ENCODE data around the gene ALDH1B1. TPM values are rescaled to one million over a fixed set of nuclear protein-coding genes. Genes with fewer than 3 reads are reported as not detected.

ALDH1B1 gene
- total RNA-seq = 10 to 100 TPM; 14.1 to 17.9 TPM

- CTCF ChIA-PET = interaction anchor here (0.6 to 1.3 kb wide), 3 partner anchors 12 to 275 kb away, joined by 3 to 4 read pairs (median 3); no protein-coding TSS in a partner anchor
- Mint-ChIP-seq H3K9me3 (peaks cover 5% of the 10 kb centered on the region), H3K4me1 (ENCODE audit: low read depth) (peaks cover 13% of the 10 kb centered on the region), H3K4me3 (peak within 1 kb of the TSS; percentile 89), H3K27me3 (ENCODE audit: low read depth) (peaks cover 9% of the 10 kb centered on the region), H3K27ac (peak within 1 kb of the TSS; percentile 30), H3K36me3 (ENCODE audit: low read depth) (peaks cover 30% of the 10 kb centered on the region)
- intact Hi-C loops (cut with micrococcal nuclease) = loop anchor here (5.0 kb wide), 1 partner anchor 490 kb away; the partner anchor contains the start of gene SLC25A51
- peak; percentile 66 for DNase-seq
Observed at GRCh38 chr9:38392235-38393127, at the start of gene ALDH1B1. Gene ALDH1B1, plus strand, starts transcription at chr9:38392702. Its CDS starts 3,047 bp downstream, at chr9:38395749.

GRCh38 chr9:38343037-38343436, 49.5 kb upstream of the ALDH1B1 start:
- H3K9me3 Mint-ChIP-seq = no peaks in the 10 kb centered on the region
- CTCF ChIA-PET = no interaction called here
- H3K4me1 Mint-ChIP-seq (ENCODE audit: low read depth) = no peaks in the 10 kb centered on the region
- no peaks in the 10 kb centered on the region for H3K36me3 Mint-ChIP-seq (ENCODE audit: low read depth)
- intact Hi-C loops (cut with micrococcal nuclease) = no loop called here
- no peaks in the 10 kb centered on the region for H3K27me3 Mint-ChIP-seq (ENCODE audit: low read depth)
- DNase-seq = no peak
- no peak overlapping the region for H3K4me3 Mint-ChIP-seq
- no peak overlapping the region for H3K27ac Mint-ChIP-seq

GRCh38 chr9:38343552-38343951, 49.0 kb upstream of the ALDH1B1 start:
- H3K27ac Mint-ChIP-seq = no peak overlapping the region
- H3K36me3 Mint-ChIP-seq (ENCODE audit: low read depth) = no peaks in the 10 kb centered on the region
- H3K27me3 Mint-ChIP-seq (ENCODE audit: low read depth) = no peaks in the 10 kb centered on the region
- DNase-seq = no peak
- CTCF ChIA-PET = no interaction called here
- intact Hi-C loops (cut with micrococcal nuclease) = no loop called here
- no peaks in the 10 kb centered on the region for H3K9me3 Mint-ChIP-seq
- H3K4me3 Mint-ChIP-seq = no peak overlapping the region
- no peaks in the 10 kb centered on the region for H3K4me1 Mint-ChIP-seq (ENCODE audit: low read depth)

GRCh38 chr9:38344566-38345324, 47.8 kb upstream of the ALDH1B1 start:
- no peaks in the 10 kb centered on the region for H3K9me3 Mint-ChIP-seq
- H3K27ac Mint-ChIP-seq = no peak overlapping the region

GRCh38 chr9:38345851-38346755, 46.4 kb upstream of the ALDH1B1 start:
- CTCF ChIA-PET = no interaction called here
- no peaks in the 10 kb centered on the region for H3K4me1 Mint-ChIP-seq (ENCODE audit: low read depth)
- H3K36me3 Mint-ChIP-seq (ENCODE audit: low read depth) = no peaks in the 10 kb centered on the region
- peaks cover 5% of the 10 kb centered on the region for H3K27me3 Mint-ChIP-seq (ENCODE audit: low read depth)
- DNase-seq = no peak
- H3K9me3 Mint-ChIP-seq = no peaks in the 10 kb centered on the region
- H3K4me3 Mint-ChIP-seq = no peak overlapping the region
- intact Hi-C loops (cut with micrococcal nuclease) = no loop called here
- no peak overlapping the region for H3K27ac Mint-ChIP-seq

More at GRCh38 chr9:38344566-38345324, 47.8 kb upstream of the ALDH1B1 start:
- no peak for DNase-seq
- peaks cover 5% of the 10 kb centered on the region for H3K27me3 Mint-ChIP-seq (ENCODE audit: low read depth)
- H3K4me3 Mint-ChIP-seq = no peak overlapping the region
- H3K4me1 Mint-ChIP-seq (ENCODE audit: low read depth) = no peaks in the 10 kb centered on the region
- intact Hi-C loops (cut with micrococcal nuclease) = no loop called here
- CTCF ChIA-PET = no interaction called here
- H3K36me3 Mint-ChIP-seq (ENCODE audit: low read depth) = no peaks in the 10 kb centered on the region

GRCh38 chr9:38346811-38347210, 45.7 kb upstream of the ALDH1B1 start:
- no peak for DNase-seq
- CTCF ChIA-PET = no interaction called here
- H3K4me3 Mint-ChIP-seq = no peak overlapping the region
- H3K36me3 Mint-ChIP-seq (ENCODE audit: low read depth) = no peaks in the 10 kb centered on the region
- no peak overlapping the region for H3K27ac Mint-ChIP-seq
- intact Hi-C loops (cut with micrococcal nuclease) = no loop called here
- H3K27me3 Mint-ChIP-seq (ENCODE audit: low read depth) = peaks cover 5% of the 10 kb centered on the region
- no peaks in the 10 kb centered on the region for H3K9me3 Mint-ChIP-seq
- H3K4me1 Mint-ChIP-seq (ENCODE audit: low read depth) = no peaks in the 10 kb centered on the region

- DNase-seq = no peak
- Mint-ChIP-seq H3K36me3 (ENCODE audit: low read depth) (no peaks in the 10 kb centered on the region), H3K27me3 (ENCODE audit: low read depth) (peaks cover 5% of the 10 kb centered on the region), H3K9me3 (no peaks in the 10 kb centered on the region), H3K4me1 (ENCODE audit: low read depth) (no peaks in the 10 kb centered on the region), H3K27ac (no peak overlapping the region), H3K4me3 (no peak overlapping the region)
- CTCF ChIA-PET = no interaction called here
- intact Hi-C loops (cut with micrococcal nuclease) = no loop called here
Observed at GRCh38 chr9:38347271-38347671, 45.2 kb upstream of the ALDH1B1 start.

- Mint-ChIP-seq H3K9me3 (no peaks in the 10 kb centered on the region), H3K36me3 (ENCODE audit: low read depth) (no peaks in the 10 kb centered on the region), H3K27ac (no peak overlapping the region), H3K4me1 (ENCODE audit: low read depth) (no peaks in the 10 kb centered on the region), H3K4me3 (no peak overlapping the region), H3K27me3 (ENCODE audit: low read depth) (peaks cover 5% of the 10 kb centered on the region)
- no peak for DNase-seq
- intact Hi-C loops (cut with micrococcal nuclease) = no loop called here
- CTCF ChIA-PET = no interaction called here
Observed at GRCh38 chr9:38347946-38348345, 44.6 kb upstream of the ALDH1B1 start.

- DNase-seq = no peak
- Mint-ChIP-seq H3K4me1 (ENCODE audit: low read depth) (no peaks in the 10 kb centered on the region), H3K27me3 (ENCODE audit: low read depth) (peaks cover 5% of the 10 kb centered on the region), H3K27ac (no peak overlapping the region), H3K4me3 (no peak overlapping the region), H3K9me3 (no peaks in the 10 kb centered on the region), H3K36me3 (ENCODE audit: low read depth) (no peaks in the 10 kb centered on the region)
- CTCF ChIA-PET = no interaction called here
- intact Hi-C loops (cut with micrococcal nuclease) = no loop called here
Observed at GRCh38 chr9:38350529-38350928, 42.0 kb upstream of the ALDH1B1 start.

- Mint-ChIP-seq H3K27ac (no peak overlapping the region), H3K4me3 (no peak overlapping the region), H3K36me3 (ENCODE audit: low read depth) (no peaks in the 10 kb centered on the region), H3K4me1 (ENCODE audit: low read depth) (no peaks in the 10 kb centered on the region), H3K9me3 (no peaks in the 10 kb centered on the region), H3K27me3 (ENCODE audit: low read depth) (peaks cover 5% of the 10 kb centered on the region)
- CTCF ChIA-PET = no interaction called here
- no peak for DNase-seq
- intact Hi-C loops (cut with micrococcal nuclease) = no loop called here
Observed at GRCh38 chr9:38352530-38353328, 39.8 kb upstream of the ALDH1B1 start.

- Mint-ChIP-seq H3K36me3 (ENCODE audit: low read depth) (no peaks in the 10 kb centered on the region), H3K27ac (no peak overlapping the region), H3K9me3 (no peaks in the 10 kb centered on the region), H3K27me3 (ENCODE audit: low read depth) (no peaks in the 10 kb centered on the region), H3K4me3 (no peak overlapping the region), H3K4me1 (ENCODE audit: low read depth) (no peaks in the 10 kb centered on the region)
- DNase-seq = no peak
- CTCF ChIA-PET = no interaction called here
- intact Hi-C loops (cut with micrococcal nuclease) = no loop called here
Observed at GRCh38 chr9:38355115-38355514, 37.4 kb upstream of the ALDH1B1 start.
